ENCODE data around the gene SEC11A.
"Not testable (repeated sequence)": the region's sequence is repeated elsewhere in the genome, so short reads cannot be mapped to it uniquely, and the experiment has no call there.

Gene SEC11A

DNA sequence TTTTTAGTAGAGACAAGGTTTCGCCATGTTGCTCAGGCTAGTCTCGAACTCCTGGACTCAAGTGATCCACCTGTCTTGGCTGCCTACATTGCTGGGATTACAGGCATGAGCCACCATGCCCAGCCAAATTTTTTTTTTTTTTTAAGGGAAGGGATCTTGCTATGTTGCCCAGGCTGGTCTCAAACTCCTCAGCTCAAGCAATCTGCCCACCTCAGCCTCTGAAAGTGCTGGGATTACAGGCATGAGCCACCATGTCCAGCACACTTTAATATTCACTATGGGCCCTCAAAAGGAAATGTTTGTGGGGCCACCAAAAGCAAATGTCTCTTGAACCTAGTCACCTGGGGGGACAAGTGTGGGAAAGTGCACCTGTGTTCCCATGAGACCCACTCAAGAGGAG lies 73.3 kb downstream of the SEC11A start:
- not testable (repeated sequence) for DNase-seq (ENCODE audit: low read depth in 3 of 3)

DNA sequence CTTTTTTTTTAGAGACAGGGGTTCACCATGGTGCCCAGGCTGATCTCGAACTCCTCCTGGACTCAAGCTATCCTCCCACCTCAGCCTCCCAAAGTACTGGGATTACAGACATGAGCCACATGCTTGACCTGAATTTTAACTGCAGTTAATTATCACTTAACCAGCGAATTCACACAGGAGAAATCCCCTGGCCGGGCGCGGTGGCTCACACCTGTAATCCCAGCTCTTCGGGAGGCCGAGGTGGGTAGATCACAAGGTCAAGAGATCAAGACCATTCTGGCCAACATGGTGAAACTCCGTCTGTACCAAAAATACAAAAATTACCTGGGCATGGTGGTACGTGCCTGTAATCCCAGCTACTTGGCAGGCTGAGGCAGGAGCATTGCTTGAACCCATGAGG lies 74.1 kb downstream of the SEC11A start:
- not testable (repeated sequence) for DNase-seq (ENCODE audit: low read depth in 3 of 3)

DNA sequence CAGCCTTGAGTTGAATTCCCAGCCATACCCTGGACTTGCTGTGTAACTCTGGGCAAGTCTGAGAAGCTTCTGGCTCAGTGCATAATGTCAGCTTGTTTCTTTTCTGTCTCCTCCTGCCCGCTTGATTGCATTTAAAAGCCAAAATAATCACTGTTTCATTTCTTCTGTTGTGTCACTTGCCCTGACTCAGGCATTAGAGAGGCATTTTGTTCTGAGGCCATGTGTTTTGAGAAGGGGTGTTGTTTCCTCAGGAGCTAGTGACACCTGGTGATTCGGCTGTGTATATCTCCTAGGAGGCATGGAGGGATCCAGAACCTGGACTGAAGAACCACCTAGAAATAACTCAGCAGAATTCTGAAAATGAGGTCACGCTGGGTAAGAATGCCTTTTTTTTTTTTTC lies 77.8 kb downstream of the SEC11A start:
- no peak for DNase-seq (ENCODE audit: low read depth in 3 of 3)

DNA sequence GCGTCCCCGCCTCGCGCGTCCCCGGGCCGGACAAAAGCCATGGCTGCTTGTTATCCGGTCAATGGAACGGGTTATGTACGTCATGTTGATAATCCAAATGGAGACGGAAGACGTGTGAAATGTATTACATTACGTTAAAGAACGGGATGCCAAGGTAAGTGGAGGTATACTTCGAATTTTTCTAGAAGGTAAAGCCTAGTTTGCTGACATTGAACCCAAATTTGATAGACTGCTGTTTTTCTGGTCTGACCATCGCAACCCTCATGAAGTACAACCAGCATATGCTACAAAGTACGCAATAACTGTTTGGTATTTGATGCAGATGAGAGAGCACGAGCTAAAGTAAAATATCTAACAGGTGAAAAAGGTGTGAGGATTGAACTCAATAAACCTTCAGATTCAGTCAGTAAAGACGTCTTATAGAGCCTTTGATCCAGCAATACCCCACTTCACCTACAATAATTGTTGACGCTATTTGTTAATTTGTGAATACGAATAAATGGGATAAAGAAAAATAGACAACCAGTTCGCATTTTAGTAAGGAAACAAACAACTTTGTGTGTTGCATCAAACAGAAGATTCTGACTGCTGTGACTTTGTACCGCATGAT lies 81.6 kb downstream of the SEC11A start:
- no peak for DNase-seq (ENCODE audit: low read depth in 3 of 3)

GRCh38 chr15:84633311-84634227 lies 82.4 kb downstream of the SEC11A start:
- peak; percentile 56 to 70 (median 59) for DNase-seq (ENCODE audit: low read depth in 3 of 3)

DNA sequence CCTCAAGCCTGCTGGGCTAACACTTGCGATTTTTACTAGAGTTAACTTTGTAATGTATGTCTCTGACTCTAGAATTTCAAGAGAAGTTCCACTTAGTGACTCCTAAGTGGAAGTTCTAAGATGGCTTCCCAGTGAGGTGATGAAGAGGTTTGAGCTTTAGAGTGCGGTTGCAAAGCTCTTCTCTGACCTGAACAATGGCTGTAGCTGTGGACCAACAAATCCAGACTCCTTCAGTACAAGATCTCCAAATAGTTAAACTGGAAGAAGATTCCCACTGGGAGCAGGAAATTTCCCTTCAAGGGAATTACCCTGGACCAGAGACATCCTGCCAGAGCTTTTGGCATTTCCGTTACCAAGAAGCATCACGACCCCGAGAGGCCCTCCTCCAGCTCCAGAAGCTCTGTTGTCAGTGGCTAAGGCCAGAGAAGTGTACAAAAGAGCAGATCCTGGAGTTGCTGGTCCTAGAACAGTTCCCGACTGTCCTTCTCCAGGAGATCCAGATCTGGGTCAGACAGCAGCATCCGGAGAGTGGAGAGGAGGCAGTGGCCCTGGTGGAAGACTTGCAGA lies 84.2 kb downstream of the SEC11A start:
- DNase-seq (ENCODE audit: low read depth in 3 of 3): no peak

DNA sequence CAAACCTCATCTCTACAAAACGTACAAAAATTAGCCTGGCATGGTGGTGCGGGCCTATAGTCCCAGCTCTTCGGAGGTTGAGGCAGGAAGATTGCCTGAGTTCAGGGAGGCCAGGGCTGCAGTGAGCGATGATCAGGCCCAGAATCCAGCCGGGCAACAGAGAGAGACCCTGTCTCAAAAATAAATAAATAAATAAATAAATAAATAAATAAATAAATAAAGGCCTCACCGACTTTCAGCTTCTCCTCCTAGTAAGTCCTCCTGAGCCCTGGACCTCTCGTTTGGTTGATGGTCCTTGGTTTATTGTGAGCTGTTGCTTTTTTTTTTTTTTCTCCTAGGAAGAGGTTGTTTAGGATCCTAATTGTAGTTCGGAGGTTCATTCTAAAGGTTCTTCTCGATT lies 86.9 kb downstream of the SEC11A start:
- DNase-seq (ENCODE audit: low read depth in 3 of 3): no peak

GRCh38 chr15:84625123-84625522 lies 90.8 kb downstream of the SEC11A start:
- DNase-seq (ENCODE audit: low read depth in 3 of 3): no peak

- no peak for DNase-seq (ENCODE audit: low read depth in 3 of 3)
Measured at GRCh38 chr15:84624359-84624758, 91.6 kb downstream of the SEC11A start.

DNA sequence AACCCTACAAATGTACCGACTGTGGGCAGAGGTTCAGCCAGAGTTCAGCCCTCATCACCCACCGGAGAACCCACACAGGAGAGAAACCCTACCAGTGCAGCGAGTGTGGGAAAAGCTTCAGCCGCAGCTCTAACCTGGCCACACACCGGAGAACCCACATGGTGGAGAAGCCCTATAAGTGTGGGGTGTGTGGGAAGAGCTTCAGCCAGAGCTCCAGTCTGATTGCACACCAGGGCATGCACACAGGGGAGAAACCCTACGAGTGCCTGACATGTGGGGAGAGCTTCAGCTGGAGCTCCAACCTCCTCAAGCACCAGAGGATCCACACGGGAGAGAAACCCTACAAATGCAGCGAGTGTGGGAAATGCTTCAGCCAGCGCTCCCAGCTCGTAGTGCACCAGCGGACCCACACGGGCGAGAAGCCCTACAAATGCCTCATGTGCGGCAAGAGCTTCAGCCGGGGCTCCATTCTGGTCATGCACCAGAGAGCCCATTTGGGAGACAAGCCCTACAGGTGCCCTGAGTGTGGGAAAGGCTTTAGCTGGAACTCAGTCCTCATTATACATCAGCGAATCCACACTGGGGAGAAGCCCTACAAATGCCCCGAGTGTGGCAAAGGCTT lies 94.5 kb downstream of the SEC11A start:
- no peak for DNase-seq (ENCODE audit: low read depth in 3 of 3)

GRCh38 chr15:84620626-84621025 lies 95.3 kb downstream of the SEC11A start:
- DNase-seq (ENCODE audit: low read depth in 3 of 3): no peak
